Cardiac ventricle fibroblast (primary cell): ENCODE results near the gene COL28A1. TPM values are rescaled to one million over a fixed set of nuclear protein-coding genes. Genes with fewer than 3 reads are reported as not detected.

Experiments
- total RNA-seq: library from RNA; depleted of rRNA; stranded (reverse); fragments of >200 nt; gene quantifications from 2 replicates; pipeline ENCODE4 v1.2.3, GENCODE V29; 2015

COL28A1 gene
- 0.44 TPM in 1 of 2 replicates, not detected in the other for total RNA-seq

GRCh38 chr7:7535691-7536090, at the start of gene COL28A1:
Gene COL28A1 (minus strand): TSS chr7:7535873. CDS start chr7:7532875, 2,998 bp downstream.

GRCh38 chr7:7566651-7567611, 31.3 kb upstream of the COL28A1 start, which contains the start of gene MIOS:
Gene MIOS (plus strand): TSS chr7:7566884. CDS start chr7:7572476, 5,592 bp downstream.

Other genes starting within 250 kb of the COL28A1 start
- gene MIOS, start 31.0 kb upstream of the COL28A1 start, total RNA-seq = 15.7 and 17.3 TPM in 2 replicates
- gene UMAD1, start 104.9 kb upstream of the COL28A1 start, total RNA-seq = 7.0 and 8.3 TPM in 2 replicates
- gene RPA3, start 182.7 kb upstream of the COL28A1 start, total RNA-seq = 16.9 and 22.8 TPM in 2 replicates